Kidney glomerular epithelial cell (primary cell): ENCODE results near the gene RASGEF1C.
A peak's percentile ranks its signal among the peaks of the same experiment; 100 is the strongest.
"Not testable (repeated sequence)": the region's sequence is repeated elsewhere in the genome, so short reads cannot be mapped to it uniquely, and the experiment has no call there.

ENCODE experiments used
- DNase-seq: peaks from one replicate; lab custom pipeline; 2025; lab: John Stamatoyannopoulos, UW

RASGEF1C gene

DNA sequence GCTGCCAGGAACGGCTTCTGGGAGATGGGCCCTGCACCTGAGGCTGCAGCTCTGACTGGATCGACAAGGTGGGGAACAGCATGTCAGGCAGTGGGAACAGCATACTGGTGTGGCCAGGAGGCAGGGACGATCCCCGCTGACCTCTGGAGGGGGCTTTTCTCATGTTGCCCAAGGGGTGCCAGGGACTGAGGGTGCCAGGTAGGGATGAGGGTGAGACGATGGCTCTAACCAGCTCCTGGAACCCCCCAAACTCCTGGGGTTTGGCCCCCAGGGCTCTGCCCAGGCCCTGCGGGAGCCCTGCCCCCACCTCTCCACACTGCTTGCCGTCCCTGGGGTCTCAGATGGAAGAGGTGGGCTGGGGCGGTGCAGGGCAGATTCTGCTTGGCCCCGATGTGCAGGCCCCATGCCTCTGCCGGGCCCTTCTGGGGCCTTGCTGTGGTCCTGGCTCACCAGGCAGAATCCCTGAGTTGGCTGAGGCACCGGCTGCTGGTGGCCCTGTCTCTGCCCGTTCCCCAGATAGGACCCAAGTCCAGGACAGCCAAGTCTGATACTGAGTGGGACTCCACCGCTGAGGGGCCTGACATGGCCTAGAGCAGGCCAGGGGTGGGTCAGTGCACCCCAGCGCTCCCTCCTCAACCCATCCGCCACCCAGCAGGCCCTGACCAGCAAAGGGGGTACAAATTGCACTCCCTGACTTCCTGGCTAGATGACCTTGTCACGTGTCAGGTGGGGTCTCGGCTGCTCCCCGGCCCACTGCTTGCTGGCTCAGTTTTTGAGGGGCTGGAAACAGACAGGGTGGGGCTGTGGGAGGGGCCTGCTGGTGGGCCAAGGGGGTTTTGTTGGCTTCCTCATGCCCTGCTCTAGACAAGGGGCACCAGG lies 109.0 kb downstream of the RASGEF1C start:
- DNase-seq, result no peak

DNA sequence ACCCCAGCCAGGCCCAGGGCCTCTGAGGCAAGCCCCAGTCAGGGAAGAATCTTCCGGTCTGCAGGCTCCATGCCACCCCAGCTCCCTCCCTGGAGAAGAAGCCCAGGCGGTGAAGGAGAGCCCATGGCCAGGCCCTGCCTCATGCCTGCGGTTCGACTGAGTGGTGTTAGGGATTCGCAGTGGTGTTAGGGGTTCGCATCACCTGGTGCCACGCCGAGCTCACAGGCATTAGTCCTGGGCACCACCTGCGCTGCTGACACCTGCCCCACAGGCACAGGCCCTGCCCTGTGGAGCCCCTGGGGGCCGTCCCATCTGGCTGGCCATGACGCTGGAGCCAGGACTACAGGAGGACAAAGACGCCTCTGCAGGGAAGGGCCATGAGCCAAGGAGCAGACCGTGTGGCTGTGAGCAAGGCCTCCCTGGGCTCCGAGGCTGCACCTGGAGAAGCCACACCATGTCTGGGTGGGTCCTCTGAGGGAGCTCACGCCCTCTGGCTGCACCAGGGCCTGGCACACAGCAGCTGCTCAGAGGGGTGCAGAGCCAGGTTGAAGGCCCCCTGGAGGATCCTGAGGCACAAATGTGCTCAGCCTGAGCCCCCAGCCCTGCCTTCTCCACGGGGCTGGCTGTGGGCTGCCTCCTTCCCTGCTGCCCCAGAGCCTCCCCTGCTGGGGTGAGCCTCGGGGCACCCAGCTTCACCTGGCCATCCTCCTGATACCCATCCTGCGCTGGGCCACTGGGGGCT lies 109.8 kb downstream of the RASGEF1C start:
- no peak for DNase-seq

DNA sequence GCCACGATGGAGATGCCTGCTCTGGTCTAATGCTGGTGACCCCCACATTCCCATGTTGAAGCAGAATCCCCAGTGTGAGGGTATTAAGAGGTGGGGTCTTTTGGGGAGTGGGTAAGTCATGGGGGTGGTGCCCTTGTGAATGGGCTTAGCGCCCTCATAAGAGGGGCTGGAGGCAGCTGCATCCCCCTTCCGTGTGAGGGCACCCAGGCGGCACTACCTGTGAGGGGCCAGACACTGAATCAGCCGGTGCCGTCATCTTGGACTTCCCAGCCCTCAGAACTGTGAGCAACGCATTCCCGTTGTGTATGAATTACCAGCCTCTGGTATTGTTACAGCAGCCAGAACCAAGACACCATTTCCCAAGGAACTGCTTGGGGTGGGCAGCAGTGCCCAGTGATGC lies 110.5 kb downstream of the RASGEF1C start:
- DNase-seq, result no peak

DNA sequence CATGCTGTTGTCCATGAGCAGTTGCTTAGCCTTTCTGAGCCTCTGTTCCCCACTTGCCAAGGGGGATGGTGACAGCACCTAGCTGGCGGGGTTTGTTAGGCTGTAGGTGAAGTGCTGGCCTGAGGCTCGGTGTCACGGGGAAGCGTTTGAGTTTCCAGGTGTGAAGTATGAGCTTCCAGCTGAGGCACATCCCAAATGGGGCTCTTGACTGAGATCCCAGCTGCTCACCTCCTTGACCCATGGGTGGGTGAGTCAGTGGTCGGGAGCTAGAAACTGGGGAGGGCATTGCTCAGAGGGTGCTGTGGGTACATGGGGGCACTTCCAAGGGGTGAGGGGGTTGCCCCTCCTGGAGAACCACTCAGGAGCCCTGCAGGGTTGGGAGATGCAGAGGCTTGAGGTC lies 111.1 kb downstream of the RASGEF1C start:
- DNase-seq, result no peak

DNA sequence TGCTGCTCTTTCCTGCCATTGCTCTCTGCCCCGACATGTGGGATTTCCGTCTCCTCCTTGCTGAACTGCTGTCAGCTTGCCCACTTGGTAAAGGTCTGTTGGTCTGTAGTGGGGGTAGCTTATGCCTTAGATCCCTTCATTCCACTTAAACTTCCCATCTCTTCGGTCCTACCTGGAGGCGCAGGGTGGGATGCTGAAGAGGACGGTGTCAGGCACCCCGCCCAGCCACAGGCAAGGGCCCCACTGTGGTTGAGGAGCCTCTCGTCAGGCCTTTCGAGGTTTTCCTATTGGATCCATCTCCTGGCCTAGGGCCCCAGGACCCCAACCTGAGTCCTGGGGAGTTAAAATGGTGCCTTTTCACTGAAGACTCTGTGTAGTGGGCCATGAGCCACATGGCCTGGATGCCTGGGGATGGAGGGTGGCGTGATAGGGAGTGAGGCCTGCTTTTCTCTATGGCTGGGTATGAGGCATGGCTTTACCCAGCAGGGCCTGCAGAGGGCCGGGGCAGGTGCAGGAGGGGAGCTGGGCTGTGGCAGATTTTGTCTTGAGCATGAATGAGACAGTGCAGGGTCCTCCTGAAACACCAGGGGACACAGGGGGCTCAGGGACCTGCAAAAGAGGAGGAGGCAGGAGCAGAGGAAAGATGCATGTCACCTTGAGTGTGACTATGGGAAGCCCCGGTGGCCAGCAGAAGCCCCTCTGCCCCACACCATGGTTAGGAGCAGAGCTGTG lies 111.7 kb downstream of the RASGEF1C start:
- DNase-seq, result no peak

DNA sequence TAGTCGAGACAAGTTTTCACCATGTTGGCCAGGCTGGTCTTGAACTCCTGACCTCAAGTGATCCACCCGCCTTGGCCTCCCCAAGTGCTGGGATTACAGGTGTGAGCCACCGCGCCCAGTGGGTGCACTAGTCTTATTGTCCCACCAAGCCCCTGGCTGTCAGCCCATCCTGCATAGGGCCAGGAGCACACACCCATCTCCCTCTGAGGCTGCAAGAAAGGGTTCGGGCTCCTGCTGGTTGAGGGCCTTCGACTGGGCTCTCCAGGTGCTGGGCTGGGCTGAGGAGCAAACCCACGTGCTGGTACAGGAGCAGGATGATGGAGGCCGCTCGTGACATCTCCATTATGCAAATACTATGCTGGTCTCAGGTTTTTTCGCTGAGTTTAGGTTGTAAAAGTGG lies 112.4 kb downstream of the RASGEF1C start:
- DNase-seq, result no peak

DNA sequence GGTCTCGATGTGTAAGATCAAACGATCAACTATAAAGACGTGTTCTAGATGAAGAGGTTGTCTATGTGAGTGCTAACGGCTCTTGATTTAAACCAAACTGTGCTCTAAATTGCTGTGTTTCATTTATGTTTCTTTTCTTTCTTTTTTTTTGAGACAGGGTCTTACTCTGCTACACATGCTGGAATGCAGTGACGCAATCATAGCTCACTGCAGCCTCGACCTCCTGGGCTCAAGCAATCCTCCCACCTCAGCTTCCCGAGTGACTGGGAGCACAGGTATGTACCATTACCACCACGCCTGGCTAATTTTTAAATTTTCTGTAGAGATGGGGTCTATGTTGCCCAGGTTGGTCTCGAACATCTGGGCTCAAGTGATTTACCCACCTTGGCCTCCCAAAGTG lies 113.5 kb downstream of the RASGEF1C start:
- DNase-seq, result peak; percentile 42

DNA sequence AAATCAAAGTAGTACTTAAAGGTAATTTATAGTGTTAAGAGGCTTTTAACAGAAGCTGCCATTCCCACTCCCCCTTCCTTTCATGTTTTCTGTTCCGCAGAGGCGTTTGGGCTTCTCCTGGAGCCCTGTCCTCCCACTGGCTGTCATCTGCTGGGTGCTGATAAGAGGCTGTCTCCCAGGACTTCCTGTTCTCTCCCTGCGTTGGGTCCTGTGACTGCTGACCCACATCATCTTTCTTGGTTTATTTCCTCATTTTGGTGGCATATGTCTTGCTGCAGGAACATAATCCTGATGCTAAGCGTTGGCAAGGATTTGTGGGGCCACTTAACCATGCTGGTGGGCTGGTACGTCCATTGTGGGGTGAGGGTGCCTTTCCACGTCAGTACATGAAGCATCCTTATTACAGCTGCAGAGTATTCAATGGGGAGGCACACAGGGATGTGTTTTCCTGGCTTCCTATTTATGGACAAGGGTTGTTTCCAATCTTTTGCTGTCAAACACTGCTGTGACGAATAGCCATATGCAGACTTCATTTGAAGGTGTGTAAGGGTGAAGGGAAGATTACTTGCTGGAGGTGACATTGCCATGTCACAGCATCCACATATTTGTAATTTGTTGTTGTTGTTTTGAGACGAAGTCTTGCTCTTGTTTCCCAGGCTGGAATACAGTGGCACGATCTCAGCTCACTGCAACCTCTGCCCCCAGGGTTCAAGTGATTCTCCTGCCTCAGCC lies 115.2 kb downstream of the RASGEF1C start:
- no peak for DNase-seq

DNA sequence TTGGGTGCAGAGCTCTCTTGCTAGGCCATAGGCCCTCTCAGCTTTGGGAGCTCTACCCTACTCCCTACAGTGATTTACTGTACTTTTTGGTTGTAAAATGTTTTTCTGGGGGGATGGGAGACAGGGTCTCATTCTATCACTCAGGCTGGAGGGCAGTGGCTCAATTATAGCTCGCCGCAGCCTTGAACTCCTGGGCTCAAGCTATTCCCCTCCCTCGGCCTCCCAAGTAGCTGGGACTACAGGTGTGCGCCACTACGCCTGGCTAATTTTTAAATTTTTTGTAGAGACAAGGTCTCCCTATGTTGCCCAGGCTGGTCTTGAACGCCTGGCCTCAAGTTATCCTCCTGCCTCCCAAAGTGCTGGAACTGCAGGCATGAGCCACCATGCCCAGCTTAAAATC lies 115.8 kb downstream of the RASGEF1C start:
- no peak for DNase-seq

DNA sequence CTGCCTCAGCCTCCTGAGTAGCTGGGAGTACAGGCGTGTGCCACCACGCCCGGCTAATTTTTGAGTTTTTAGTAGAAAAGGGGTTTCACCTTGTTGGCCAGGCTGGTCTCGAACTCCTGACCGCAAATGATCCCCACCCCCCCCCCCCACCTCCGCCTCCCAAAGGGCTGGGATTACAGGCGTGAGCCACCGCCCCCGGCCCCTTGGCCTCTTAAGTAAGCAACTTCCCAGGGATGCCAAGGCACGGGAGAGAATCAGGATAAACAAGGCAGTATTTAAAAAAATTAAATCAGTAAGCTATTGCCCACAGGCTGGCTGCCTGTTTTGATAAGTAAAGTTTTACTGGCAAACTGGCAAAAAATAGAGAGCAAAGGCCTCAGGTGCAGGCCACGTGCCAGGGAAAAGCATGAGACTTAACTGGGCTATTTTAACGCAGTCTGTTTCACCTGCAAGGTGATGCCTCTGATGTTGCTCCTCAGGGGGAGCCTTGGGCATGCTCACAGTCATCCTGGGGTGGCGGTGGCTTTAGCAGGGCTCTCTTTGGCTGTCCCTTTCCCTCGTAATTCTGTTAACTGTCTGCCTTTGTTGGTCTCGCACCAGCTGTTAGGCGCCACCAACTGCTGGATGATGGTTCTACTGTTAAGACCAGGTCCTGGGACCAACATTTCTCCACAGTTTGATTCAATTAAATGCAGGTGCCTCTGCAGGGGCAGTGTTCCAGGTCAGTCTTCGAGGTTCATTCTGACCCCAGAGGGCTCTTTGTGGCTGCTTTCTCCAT lies 118.1 kb downstream of the RASGEF1C start:
- DNase-seq, result no peak

DNA sequence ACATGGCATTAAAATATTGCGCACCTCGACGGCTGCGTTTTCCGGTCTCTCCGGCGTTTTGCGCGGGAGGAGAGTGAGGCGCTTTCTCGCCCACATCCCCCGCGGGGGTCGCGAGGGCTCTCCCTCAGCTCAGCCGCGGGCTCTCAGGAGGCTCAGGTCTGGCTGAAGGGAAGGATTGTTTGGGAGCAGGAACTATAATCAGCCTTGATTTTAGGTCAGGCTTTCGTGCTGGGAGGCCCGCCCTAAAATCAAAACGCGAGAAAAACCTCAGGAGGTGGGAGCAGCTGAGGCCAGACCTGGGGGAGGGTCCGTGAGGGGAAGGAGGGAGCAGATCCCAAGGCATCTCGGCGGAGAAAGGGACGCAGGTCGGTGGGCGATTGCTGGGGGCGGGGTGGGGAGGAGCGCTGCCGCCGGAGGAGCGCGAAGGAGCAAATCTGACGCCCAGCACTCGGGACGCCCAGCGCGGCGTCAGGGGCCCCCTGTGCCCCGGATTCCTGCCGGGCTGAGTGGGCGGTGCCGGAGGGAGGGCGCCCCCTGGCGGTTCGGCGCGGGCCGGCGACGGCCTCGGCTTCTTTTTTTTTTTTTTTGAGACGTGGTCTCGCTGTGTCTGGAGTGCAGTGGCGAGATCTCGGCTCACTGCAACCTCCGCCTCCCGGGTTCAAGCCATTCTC lies 118.8 kb downstream of the RASGEF1C start:
- peak; percentile 23 for DNase-seq

DNA sequence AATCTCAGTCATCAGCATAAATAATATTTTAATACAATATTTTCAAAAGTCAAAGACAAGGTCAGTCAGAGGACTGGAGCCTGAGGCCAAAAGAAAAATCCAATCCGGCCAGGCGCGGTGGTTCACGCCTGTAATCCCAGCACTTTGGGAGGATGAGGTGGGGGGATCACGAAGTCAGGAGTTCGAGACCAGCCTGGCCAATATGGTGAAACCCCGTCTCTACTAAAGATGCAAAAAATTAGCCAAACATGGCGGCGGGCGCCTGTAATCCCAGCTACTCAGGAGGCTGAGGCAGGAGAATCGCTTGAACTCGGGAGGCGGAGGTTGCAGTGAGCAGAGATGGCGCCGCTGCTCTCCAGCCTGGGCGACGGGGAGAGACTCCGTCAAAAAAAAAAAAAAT lies 119.4 kb downstream of the RASGEF1C start:
- DNase-seq, result not testable (repeated sequence)

DNA sequence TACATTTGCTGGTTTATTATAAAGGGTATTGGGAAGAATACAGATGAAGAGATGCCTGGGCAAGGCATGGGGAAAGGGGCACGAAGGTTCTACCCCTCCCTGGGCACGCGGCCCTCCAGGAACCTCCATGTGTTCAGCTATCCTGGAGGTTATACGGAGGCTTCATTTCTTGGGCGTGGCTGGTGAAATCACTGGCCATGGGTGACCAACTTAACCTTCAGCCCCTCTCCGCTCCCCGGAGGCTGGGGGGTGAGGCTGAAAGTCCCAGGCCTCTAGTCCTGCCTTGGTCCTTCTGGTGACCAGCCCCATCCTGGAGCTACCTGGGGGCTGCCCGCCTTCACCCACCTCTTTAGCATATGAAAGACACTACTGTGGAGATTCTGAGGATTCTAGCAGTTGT lies 120.5 kb downstream of the RASGEF1C start:
- DNase-seq, result no peak

DNA sequence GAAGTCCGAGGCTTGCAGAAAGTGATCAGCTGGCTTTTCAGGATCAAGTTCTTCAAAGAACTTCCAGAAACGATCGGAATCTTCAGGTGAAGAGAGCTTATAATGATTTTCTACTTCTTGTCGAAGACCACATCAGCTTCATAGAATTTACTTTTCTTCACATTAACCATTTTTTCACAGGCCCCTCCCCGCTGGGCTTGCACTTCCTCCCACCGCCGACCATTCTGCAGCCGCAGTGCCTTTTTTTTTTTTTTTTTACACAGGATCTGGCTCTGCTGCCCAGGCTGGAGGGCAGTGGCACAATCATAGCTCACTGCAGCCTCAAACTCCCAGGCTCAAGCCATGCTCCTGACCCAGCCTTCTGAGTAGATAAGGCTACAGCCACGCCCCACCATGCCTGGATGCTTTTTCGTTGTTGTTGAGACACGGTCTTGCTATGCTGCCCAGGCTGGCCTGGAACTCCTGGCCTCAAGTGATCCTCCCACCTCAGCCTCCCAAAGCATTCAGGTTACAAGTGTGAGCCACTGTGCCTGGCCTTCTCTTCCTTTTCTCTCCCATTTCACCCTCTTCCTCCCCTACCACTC lies 122.1 kb downstream of the RASGEF1C start:
- DNase-seq, result no peak

DNA sequence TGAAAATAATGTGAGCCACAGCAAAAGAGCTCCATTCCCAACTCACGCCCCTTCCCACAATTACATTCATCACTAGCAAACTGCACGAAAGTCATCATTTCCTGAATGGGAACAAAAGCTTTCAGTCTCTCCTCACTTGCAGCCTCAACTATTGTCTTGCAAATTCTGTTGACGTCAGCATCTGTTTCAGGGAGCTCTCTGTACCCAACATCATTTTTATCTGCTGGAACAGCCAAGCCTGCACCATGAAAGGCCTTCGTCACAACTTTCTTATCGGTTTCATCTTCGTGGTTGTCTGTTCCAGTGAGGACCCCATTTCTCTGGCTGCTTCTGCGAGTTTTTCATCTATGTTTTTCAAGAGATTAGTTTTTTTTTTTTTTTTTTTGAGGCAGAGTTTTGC lies 123.2 kb downstream of the RASGEF1C start:
- no peak for DNase-seq

DNA sequence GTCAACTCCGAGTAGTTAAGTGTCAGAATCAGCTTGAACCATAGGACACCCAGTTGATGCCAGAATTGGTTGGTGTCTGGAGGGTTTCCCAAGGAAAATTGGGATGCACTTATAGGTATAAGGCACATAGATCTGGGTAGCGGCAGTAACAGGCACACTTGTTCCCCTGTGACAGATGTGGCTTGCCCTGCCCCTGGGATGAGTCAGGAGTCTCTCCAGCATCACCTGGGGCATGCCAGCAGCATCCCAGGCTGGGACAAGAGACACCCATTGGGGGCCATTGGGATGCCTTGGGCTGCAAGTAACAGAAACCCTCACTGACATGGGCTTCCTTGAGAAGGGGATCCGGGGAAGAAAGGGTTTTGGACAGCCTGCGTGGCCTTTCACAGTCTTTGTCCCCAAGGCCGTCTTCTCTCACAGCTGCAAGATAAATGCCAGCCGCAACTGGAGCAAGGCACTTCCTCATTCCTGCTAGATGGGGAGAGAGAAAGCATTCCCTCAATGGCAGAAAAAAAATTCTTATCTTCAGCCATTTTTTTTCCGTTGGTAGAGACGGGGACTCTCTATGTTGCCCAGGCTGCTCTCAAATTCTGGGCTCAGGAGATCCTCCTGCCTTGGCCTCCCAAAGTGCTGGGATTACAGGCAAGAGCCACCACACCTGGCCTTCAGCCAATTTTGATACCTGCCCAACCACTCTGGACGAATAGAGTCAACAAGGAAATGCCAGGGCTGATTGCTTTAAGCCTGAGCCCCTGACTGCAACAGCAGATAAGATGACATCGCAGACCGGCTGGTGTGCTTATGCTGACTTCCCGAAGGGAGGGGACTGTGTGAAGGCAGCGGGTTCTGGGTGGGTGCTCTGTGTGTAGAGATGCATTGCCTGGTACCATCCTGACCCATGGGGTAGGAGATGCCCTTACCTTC lies 124.1 kb downstream of the RASGEF1C start:
- DNase-seq, result no peak

DNA sequence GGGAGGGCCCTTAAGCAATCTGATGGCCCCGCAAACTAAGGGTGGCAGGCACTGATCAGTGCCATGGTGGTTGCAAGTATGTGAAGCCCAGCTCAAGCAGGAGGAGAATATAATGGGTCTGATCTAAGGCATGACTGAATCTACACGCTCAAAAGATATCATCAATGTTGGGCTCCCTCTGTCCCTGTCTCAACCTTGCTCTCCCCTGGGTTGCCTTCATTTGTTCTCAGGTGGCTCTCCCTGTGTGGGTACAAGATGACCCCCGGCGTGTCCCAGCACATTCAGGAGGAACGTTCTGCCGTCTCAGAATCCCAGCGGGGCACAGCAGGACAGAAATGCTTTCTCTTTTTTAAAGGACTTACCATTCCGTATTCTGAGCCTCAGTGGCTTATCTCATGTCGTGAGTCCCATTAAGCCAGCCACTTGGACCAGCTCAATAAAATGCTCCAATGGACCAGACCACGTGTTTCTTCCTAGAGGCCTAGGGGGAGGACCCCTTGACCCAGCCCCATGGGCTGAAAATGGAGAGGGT lies 125.4 kb downstream of the RASGEF1C start:
- no peak for DNase-seq

DNA sequence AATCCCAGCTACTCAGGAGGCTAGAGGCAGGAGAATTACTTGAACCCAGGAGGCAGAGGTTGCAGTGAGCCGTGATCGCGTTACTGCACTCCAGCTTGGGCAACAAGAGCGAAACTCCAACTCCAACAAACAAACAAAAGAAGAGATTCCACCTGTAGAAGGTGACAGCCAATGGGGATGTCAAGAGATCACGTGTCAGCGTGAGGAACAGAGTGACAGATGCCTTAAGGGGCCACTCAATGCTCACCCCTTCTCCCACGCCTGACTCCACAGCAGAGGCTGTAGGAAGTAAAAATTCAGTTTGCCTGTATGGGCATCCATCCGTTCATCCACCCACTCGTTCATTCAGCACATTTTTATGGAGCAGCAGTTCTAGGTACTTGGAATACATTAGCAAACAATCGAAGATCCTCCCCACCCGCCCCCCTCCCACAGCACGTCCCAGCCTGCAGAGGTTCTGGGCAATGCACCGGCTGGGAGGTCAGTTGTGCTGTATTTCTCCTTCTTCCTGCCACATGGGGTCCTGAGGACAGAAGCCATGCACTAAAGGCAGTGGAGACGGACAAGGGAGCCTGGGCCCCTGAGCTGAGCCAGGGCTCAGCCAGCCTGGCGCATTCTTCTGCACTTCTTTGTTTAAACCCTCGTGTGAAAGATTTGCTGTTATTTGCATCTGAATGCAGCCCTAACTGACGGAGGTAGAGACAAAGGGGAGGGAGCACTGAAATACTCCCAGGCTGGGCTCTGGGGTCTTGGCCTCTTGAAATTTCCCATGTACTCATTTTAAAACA lies 126.2 kb downstream of the RASGEF1C start:
- no peak for DNase-seq
